GM11168 (cell line): ENCODE measurements around the gene NFKBIB.
"Not testable (repeated sequence)": the region's sequence is repeated elsewhere in the genome, so short reads cannot be mapped to it uniquely, and the experiment has no call there.

ENCODE experiments used
- in situ Hi-C: fragments of 300-500 bp; cut with MboI; formaldehyde crosslinking; loops from one replicate; pipeline ENCODE4 v1.12.0; 2022; ENCODE audit warnings: low sequenced_read_pairs; ENCODE audit not compliant: unreplicated experiment

The NFKBIB gene

GRCh38 chr19:38921420-38922274, 21.9 kb downstream of the NFKBIB start:
- in situ Hi-C loops = no loop called here

- in situ Hi-C loops = no loop called here
Measured at GRCh38 chr19:38922482-38922881, 22.7 kb downstream of the NFKBIB start.

GRCh38 chr19:38924388-38924787, 24.6 kb downstream of the NFKBIB start:
- in situ Hi-C loops = no loop called here

GRCh38 chr19:38928391-38929001, 28.7 kb downstream of the NFKBIB start:
- in situ Hi-C loops = no loop called here

- in situ Hi-C loops = no loop called here
Measured at GRCh38 chr19:38929929-38930775, 30.4 kb downstream of the NFKBIB start, which contains the start of gene SARS2. Gene SARS2, minus strand, starts transcription at chr19:38930763. Its CDS starts 27 bp downstream, at chr19:38930736.

- in situ Hi-C loops = no loop called here
Measured at GRCh38 chr19:38930776-38931520, 31.2 kb downstream of the NFKBIB start, which contains the start of gene MRPS12. Gene MRPS12, plus strand, starts transcription at chr19:38930944. Its CDS starts 351 bp downstream, at chr19:38931295.

- in situ Hi-C loops = no loop called here
Measured at GRCh38 chr19:38931521-38931793, 31.7 kb downstream of the NFKBIB start.

GRCh38 chr19:38932425-38933179, 32.8 kb downstream of the NFKBIB start:
- in situ Hi-C loops = no loop called here

GRCh38 chr19:38933544-38933943, 33.8 kb downstream of the NFKBIB start:
- in situ Hi-C loops = no loop called here

GRCh38 chr19:38939957-38940356, 40.2 kb downstream of the NFKBIB start:
- in situ Hi-C loops = no loop called here

GRCh38 chr19:38941466-38941865, 41.7 kb downstream of the NFKBIB start:
- in situ Hi-C loops = not testable (repeated sequence)

- in situ Hi-C loops = no loop called here
Measured at GRCh38 chr19:38941979-38942378, 42.2 kb downstream of the NFKBIB start.

- in situ Hi-C loops = no loop called here
Measured at GRCh38 chr19:38942471-38943181, 42.9 kb downstream of the NFKBIB start.

- in situ Hi-C loops = no loop called here
Measured at GRCh38 chr19:38944981-38945506, 45.3 kb downstream of the NFKBIB start.

GRCh38 chr19:38945562-38946228, 45.9 kb downstream of the NFKBIB start:
- in situ Hi-C loops = no loop called here

- in situ Hi-C loops = no loop called here
Measured at GRCh38 chr19:38946229-38947010, 46.7 kb downstream of the NFKBIB start.
